GM13977 (cell line): Measurements from ENCODE around the gene ABLIM2.

Experiments
- DNase-seq: peaks from one replicate; pipeline ENCODE4 v3.0.0; 2012; ENCODE audit warnings: low spot score
- in situ Hi-C: fragments of 300-500 bp; cut with MboI; formaldehyde crosslinking; loops from one replicate; pipeline ENCODE4 v1.12.0; 2022; ENCODE audit warnings: low sequenced_read_pairs, low pct_unique_long_range_greater_than_20kb, mixed read lengths, inconsistent platforms; ENCODE audit not compliant: unreplicated experiment
- TF ChIP-seq, protein P1 (sequence below): IDR thresholded peaks from 2 replicates; pipeline ENCODE4 v1.5.1; 2012; ENCODE audit warnings: mild to moderate bottlenecking, control low read depth; ENCODE audit not compliant: insufficient read depth; ENCODE audit errors: extremely low read depth, missing control alignments

The ABLIM2 gene

DNA sequence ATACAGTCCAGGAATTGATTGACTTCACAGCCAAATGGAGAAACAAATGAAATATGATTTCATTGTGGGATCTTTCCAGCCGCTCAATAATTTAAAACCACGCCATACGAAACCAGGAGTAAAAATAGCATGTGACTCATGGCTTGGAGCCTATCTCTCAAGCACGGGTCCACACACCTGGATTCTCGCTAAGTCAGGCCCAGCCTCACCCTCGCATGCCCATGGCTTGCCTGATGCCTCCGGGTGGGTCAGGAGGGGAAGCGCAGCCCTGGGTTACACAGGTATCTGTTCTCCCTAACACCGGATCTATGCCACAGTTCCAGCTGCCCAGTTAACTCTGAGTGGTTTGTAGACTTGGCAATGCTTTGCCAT, 5.6 kb upstream of the ABLIM2 start:
- in situ Hi-C loops, result no loop called here
- TF ChIP-seq, protein P1, sequence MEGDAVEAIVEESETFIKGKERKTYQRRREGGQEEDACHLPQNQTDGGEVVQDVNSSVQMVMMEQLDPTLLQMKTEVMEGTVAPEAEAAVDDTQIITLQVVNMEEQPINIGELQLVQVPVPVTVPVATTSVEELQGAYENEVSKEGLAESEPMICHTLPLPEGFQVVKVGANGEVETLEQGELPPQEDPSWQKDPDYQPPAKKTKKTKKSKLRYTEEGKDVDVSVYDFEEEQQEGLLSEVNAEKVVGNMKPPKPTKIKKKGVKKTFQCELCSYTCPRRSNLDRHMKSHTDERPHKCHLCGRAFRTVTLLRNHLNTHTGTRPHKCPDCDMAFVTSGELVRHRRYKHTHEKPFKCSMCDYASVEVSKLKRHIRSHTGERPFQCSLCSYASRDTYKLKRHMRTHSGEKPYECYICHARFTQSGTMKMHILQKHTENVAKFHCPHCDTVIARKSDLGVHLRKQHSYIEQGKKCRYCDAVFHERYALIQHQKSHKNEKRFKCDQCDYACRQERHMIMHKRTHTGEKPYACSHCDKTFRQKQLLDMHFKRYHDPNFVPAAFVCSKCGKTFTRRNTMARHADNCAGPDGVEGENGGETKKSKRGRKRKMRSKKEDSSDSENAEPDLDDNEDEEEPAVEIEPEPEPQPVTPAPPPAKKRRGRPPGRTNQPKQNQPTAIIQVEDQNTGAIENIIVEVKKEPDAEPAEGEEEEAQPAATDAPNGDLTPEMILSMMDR, result no peak
- no peak for DNase-seq

DNA sequence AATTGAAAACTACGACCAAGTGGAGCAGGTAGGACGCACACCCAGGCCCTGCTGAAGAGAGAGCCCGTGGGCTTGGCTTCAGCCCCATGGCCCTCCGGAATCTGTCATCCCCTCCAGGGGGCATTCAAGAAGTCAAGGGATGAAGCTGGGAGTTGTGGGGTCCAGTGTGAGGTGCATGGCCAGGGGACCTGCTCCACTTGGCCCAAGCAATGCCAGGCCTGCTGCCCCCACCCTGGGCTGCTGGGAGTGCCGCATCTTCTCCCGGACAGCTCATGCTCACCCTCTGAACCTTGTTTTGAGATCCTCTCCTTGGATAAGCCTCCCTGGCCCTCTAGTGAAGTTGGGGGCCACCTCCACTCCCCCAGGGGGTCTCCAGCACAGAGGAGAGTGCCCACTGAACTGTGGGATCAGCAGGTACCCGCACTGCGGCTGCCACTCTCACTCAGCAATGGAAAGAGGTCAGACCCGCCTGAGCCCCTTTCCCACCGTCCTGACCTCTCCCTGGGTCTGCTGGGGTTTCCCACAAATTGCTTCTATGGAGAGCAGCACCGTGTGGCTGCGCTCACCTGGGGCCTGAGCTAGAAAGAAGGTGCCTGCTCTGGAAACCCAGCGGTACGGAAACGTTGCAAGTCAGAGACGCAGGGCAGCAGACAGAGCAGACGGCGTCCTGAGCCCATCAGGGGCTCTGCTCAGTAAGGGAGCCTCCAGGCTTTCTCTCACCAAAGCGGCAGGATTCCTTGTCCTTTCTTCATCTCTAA, 5.0 kb upstream of the ABLIM2 start:
- DNase-seq, result no peak
- TF ChIP-seq, protein P1, result no peak
- in situ Hi-C loops, result no loop called here

DNA sequence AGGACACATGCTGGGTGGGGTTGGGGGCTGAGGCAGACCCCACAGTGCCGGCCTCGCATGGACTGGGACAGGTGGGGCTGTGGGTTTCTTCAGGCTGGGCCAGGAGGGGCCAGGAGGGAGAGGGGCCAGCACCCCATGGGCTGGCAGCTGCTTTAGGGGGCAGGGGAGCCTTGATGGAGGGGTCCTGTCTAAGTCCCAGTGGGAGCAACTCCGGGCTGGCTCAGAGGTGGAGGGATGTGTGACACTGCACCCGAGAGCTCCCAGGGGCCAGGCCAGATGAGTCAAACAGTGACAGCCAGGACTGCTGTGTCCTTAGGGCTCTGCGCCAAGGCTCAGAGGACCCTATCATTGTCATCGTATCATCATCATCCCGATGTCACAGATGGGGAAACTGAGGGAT, 4.4 kb upstream of the ABLIM2 start:
- TF ChIP-seq, protein P1, result no peak
- DNase-seq, result no peak
- in situ Hi-C loops, result no loop called here

DNA sequence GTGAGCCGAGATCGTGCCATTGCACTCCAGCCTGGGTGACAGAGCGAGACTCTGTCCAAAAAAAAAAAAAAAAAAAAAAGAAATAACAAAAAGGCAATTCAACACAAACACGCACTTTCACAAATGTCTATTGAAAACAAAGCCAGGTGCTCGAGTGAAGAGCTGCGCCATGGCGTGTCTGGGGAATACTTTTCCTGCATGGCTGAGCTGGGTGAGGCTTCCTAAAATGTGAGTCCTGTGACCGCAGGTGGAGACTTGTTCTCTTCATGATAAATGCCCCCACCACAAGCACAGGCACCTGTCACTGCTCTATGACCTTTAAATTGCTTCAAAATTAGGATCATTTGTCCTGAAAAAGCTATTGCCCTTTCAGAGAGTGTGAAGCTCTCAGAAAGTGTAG, 4.0 kb upstream of the ABLIM2 start:
- TF ChIP-seq, protein P1, result no peak
- no peak for DNase-seq
- in situ Hi-C loops, result no loop called here

DNA sequence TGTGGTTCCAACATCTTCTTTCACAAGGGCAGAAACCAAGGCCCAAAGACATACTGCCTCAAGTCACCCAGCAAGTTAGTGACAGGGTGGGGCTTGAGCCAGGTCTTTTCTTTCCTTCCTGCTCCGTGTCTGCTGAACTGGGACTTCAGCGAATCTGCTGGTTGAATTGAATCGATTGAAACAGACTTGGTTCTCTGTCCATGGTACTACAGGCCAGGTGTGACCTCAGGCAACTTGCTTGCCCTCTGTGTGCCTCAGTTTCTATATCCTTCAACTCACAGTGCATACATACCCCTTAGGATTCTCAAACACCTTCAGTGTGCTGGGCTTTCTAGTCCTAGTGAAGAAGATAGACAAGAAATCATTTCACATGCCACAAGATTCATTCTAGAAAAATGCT, 2.0 kb upstream of the ABLIM2 start:
- TF ChIP-seq, protein P1, result no peak
- DNase-seq, result no peak
- in situ Hi-C loops, result no loop called here

DNA sequence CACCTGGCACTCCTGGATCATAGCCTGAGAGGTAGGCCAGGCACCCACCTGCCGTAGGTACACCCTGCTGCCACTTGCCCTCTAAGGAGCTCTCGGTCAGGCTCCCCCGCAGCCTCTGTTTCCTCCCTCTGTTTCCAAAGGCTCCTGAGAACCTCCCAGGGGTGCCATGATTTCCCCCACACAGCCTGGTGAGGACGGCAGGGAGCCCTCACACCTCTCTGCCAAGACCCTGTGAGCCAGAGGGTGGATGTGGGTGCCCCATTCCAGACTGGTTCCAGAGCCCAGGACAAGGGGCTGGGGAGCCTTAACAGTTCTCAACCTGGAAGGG, 1.6 kb upstream of the ABLIM2 start:
- TF ChIP-seq, protein P1, result no peak
- DNase-seq, result no peak
- in situ Hi-C loops, result no loop called here
